Measurements from ENCODE around the gene TBC1D1. TPM values are rescaled to one million over a fixed set of nuclear protein-coding genes. Genes with fewer than 3 reads are reported as not detected.

TBC1D1 gene
- total RNA-seq, 3 donors from 2014 or later (not counting 1 experiment from before 2014, with no cell fraction given): 59.2 to 78.6 (median 68.5) TPM

DNA sequence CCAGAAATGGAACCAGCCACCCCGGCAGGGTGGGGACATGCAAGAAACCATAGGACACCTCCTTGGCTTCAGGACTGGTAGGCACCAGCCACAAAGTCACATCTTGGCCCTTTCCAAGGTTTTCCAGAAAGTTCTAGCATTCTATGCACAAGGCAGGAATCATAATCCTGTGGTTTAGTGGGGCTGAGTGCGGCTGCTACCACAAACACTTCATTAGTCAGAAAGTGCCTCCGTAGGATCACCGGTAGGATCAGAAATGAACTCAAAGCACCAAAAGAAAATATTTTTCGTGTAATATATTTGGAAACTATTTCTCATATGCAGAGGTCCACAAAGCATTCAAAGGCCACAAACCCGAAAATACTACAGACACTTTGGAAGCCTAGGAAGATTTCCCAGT, 261.0 kb downstream of the TBC1D1 start:
- H3K36me3 ChIP-seq (ENCODE audit: control insufficient read depth, insufficient read depth, low read length): no peaks in the 10 kb centered on the region
- H3K27ac Mint-ChIP-seq: no peak overlapping the region
- 98% methylated on average over 6 of the region's 6 CpGs for WGBS (ENCODE audit: insufficient coverage)
- no peak overlapping the region for H3K4me3 ChIP-seq (ENCODE audit: low read length)
- peaks cover 11 to 28% of the 10 kb centered on the region in 2 donors for H3K4me1 Mint-ChIP-seq
- no peak for DNase-seq
- no peak overlapping the region for H3K27ac ChIP-seq (ENCODE audit: low read length)
- intact Hi-C loops (cut with micrococcal nuclease): no loop called here
- no peaks in the 10 kb centered on the region for H3K9me3 ChIP-seq (ENCODE audit: control insufficient read depth, insufficient read depth, low read length)
- H3K4me3 Mint-ChIP-seq: no peak overlapping the region
- no peaks in the 10 kb centered on the region for H3K36me3 Mint-ChIP-seq
- no peaks in the 10 kb centered on the region for H3K9me3 Mint-ChIP-seq
- H3K27me3 ChIP-seq (ENCODE audit: control insufficient read depth, insufficient read depth, low read length): no peaks in the 10 kb centered on the region
- no peak for ATAC-seq
- H3K27me3 Mint-ChIP-seq (ENCODE audit: low read depth in 2 of 2): peaks cover 15% of the 10 kb centered on the region in 2 donors
- TF ChIP-seq, protein P1, sequence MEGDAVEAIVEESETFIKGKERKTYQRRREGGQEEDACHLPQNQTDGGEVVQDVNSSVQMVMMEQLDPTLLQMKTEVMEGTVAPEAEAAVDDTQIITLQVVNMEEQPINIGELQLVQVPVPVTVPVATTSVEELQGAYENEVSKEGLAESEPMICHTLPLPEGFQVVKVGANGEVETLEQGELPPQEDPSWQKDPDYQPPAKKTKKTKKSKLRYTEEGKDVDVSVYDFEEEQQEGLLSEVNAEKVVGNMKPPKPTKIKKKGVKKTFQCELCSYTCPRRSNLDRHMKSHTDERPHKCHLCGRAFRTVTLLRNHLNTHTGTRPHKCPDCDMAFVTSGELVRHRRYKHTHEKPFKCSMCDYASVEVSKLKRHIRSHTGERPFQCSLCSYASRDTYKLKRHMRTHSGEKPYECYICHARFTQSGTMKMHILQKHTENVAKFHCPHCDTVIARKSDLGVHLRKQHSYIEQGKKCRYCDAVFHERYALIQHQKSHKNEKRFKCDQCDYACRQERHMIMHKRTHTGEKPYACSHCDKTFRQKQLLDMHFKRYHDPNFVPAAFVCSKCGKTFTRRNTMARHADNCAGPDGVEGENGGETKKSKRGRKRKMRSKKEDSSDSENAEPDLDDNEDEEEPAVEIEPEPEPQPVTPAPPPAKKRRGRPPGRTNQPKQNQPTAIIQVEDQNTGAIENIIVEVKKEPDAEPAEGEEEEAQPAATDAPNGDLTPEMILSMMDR (IDR thresholded peaks at IDR 0.05): no peak
- H3K4me1 ChIP-seq (ENCODE audit: control insufficient read depth, insufficient read depth, low read length): peaks cover 18% of the 10 kb centered on the region

GRCh38 chr4:38152305-38152704, 261.4 kb downstream of the TBC1D1 start:
- Mint-ChIP-seq H3K27me3 (ENCODE audit: low read depth in 2 of 2) (peaks cover 15% of the 10 kb centered on the region in 2 donors), H3K36me3 (no peaks in the 10 kb centered on the region), H3K27ac (no peak overlapping the region), H3K4me1 (peaks cover 11 to 28% of the 10 kb centered on the region in 2 donors), H3K4me3 (no peak overlapping the region), H3K9me3 (no peaks in the 10 kb centered on the region)
- no peak overlapping the region for H3K27ac ChIP-seq (ENCODE audit: low read length)
- H3K36me3 ChIP-seq (ENCODE audit: control insufficient read depth, insufficient read depth, low read length): no peaks in the 10 kb centered on the region
- peaks cover 18% of the 10 kb centered on the region for H3K4me1 ChIP-seq (ENCODE audit: control insufficient read depth, insufficient read depth, low read length)
- H3K27me3 ChIP-seq (ENCODE audit: control insufficient read depth, insufficient read depth, low read length): no peaks in the 10 kb centered on the region
- no peak overlapping the region for H3K4me3 ChIP-seq (ENCODE audit: low read length)
- 86% methylated on average over 1 of the region's 1 CpG for WGBS (ENCODE audit: insufficient coverage)
- TF ChIP-seq, protein P1 (IDR thresholded peaks at IDR 0.05): no peak
- ATAC-seq: no peak
- no peaks in the 10 kb centered on the region for H3K9me3 ChIP-seq (ENCODE audit: control insufficient read depth, insufficient read depth, low read length)
- intact Hi-C loops (cut with micrococcal nuclease): no loop called here
- DNase-seq: no peak

DNA sequence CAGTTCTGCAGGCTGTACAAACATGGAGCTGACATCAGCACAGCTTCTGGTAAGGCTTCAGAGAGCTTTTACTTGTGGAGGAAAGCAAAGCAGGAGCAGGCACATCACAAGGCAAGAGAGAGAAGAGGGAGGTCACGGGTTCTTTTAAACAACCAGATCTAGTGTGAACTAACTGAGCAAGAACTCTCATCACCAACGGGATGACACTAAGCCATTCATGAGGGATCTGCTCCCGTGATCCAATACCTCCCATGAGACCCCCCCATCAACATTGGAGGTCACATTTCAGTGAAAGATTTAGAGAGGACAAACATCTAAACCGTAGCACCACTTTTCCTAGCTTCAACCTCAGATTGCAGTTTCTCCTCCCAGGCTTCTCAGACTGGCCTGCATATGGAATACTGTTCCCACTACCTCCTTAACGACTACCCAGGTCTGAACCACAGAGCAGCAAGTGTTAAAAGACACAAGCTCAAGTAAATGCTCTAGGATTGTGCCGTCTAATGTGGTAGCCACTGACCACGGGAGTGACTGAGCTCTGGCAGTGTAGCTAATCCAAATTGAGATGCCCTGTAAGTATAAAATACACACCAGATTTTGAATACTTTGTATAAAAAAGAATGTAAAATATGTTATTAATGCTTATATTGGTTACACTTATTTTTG, 262.0 kb downstream of the TBC1D1 start:
- Mint-ChIP-seq H3K4me1 (peaks cover 11 to 26% of the 10 kb centered on the region in 2 donors), H3K27me3 (ENCODE audit: low read depth in 2 of 2) (peaks cover 15% of the 10 kb centered on the region in 2 donors), H3K36me3 (no peaks in the 10 kb centered on the region), H3K27ac (no peak overlapping the region), H3K4me3 (no peak overlapping the region), H3K9me3 (no peaks in the 10 kb centered on the region)
- H3K27ac ChIP-seq (ENCODE audit: low read length): no peak overlapping the region
- H3K4me3 ChIP-seq (ENCODE audit: low read length): no peak overlapping the region
- no peaks in the 10 kb centered on the region for H3K9me3 ChIP-seq (ENCODE audit: control insufficient read depth, insufficient read depth, low read length)
- DNase-seq (no peak), ATAC-seq (no peak)
- H3K27me3 ChIP-seq (ENCODE audit: control insufficient read depth, insufficient read depth, low read length): no peaks in the 10 kb centered on the region
- intact Hi-C loops (cut with micrococcal nuclease): no loop called here
- TF ChIP-seq, protein P1 (IDR thresholded peaks at IDR 0.05): no peak
- 71% methylated on average over 7 of the region's 7 CpGs for WGBS (ENCODE audit: insufficient coverage)
- peaks cover 18% of the 10 kb centered on the region for H3K4me1 ChIP-seq (ENCODE audit: control insufficient read depth, insufficient read depth, low read length)
- H3K36me3 ChIP-seq (ENCODE audit: control insufficient read depth, insufficient read depth, low read length): no peaks in the 10 kb centered on the region

DNA sequence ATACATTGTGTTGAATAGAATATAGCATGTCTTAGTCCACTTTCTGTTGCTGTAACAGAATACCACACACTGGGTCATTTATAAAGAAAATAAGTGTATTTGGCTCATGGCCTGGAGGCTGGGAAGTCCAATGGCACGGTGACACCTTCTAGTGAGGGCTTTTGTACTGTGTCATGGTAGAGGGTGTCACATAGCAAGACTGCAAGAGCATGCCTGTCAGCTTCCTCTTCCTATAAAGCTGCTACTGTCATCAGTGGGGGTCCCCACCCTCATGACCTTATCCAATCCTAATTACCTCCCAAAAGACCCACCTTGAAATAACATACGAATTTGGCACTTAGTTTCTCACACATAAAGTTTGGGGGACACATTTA, 262.5 kb downstream of the TBC1D1 start:
- WGBS (ENCODE audit: insufficient coverage): 82% methylated on average over 2 of the region's 2 CpGs
- TF ChIP-seq, protein P1 (IDR thresholded peaks at IDR 0.05): no peak
- Histone ChIP-seq H3K27ac (ENCODE audit: low read length) (no peak overlapping the region), H3K4me3 (ENCODE audit: low read length) (no peak overlapping the region), H3K4me1 (ENCODE audit: control insufficient read depth, insufficient read depth, low read length) (peaks cover 18% of the 10 kb centered on the region), H3K9me3 (ENCODE audit: control insufficient read depth, insufficient read depth, low read length) (no peaks in the 10 kb centered on the region), H3K27me3 (ENCODE audit: control insufficient read depth, insufficient read depth, low read length) (no peaks in the 10 kb centered on the region), H3K36me3 (ENCODE audit: control insufficient read depth, insufficient read depth, low read length) (no peaks in the 10 kb centered on the region)
- H3K27me3 Mint-ChIP-seq (ENCODE audit: low read depth in 2 of 2): peaks cover 15% of the 10 kb centered on the region in 2 donors
- no peak overlapping the region for H3K4me3 Mint-ChIP-seq
- DNase-seq (no peak), ATAC-seq (peak in 1 of 3 donors; percentile 42)
- H3K4me1 Mint-ChIP-seq: peaks cover 11 to 24% of the 10 kb centered on the region in 2 donors
- H3K9me3 Mint-ChIP-seq: no peaks in the 10 kb centered on the region
- peak overlapping the region in 1 of 2 donors; percentile 34 for H3K27ac Mint-ChIP-seq
- intact Hi-C loops (cut with micrococcal nuclease): no loop called here
- H3K36me3 Mint-ChIP-seq: no peaks in the 10 kb centered on the region
